ENCODE data around the gene ATP9A.

ATP9A gene

GRCh38 chr20:51567622-51568021, 200.6 kb downstream of the ATP9A start:
- no peak for DNase-seq

- no peak for DNase-seq
These were observed 201.6 kb downstream of the ATP9A start for GRCh38 chr20:51566594-51566993.

- DNase-seq, result no peak
These were observed 202.7 kb downstream of the ATP9A start for GRCh38 chr20:51565298-51566144.

GRCh38 chr20:51563486-51564332, 204.5 kb downstream of the ATP9A start:
- peak; percentile 49 for DNase-seq

- DNase-seq, result no peak
These were observed 205.1 kb downstream of the ATP9A start for GRCh38 chr20:51563174-51563485.

- peak; percentile 23 for DNase-seq
These were observed 205.6 kb downstream of the ATP9A start for GRCh38 chr20:51562332-51563173.

GRCh38 chr20:51562027-51562331, 206.2 kb downstream of the ATP9A start:
- no peak for DNase-seq

GRCh38 chr20:51560550-51561307, 207.5 kb downstream of the ATP9A start:
- no peak for DNase-seq

GRCh38 chr20:51560042-51560441, 208.1 kb downstream of the ATP9A start:
- no peak for DNase-seq

- no peak for DNase-seq
These were observed 213.5 kb downstream of the ATP9A start for GRCh38 chr20:51554538-51555165.

GRCh38 chr20:51553897-51554486, 214.2 kb downstream of the ATP9A start:
- no peak for DNase-seq

GRCh38 chr20:51551186-51551585, 217.0 kb downstream of the ATP9A start:
- no peak for DNase-seq

- no peak for DNase-seq
These were observed 218.7 kb downstream of the ATP9A start for GRCh38 chr20:51549474-51549873.

GRCh38 chr20:51547951-51548350, 220.2 kb downstream of the ATP9A start:
- DNase-seq, result no peak
